Suprapubic skin (tissue), 4 donors: ENCODE results near the gene INHBB.

Experiments used
- EP300 ChIP-seq: sonication (generic); formaldehyde crosslinking; IDR thresholded peaks from one replicate; pipeline ENCODE4 v1.6.1; 2017; ENCODE audit warnings: antibody characterized with exemption
- POLR2A ChIP-seq, 2 donors: fragments of 450-650 bp; IDR thresholded peaks; one replicate each; pipeline ENCODE4 v1.6.1; 2017; ENCODE audit warnings: antibody characterized with exemption in 2 of 2, mild to moderate bottlenecking in 2 of 2, moderate library complexity in 2 of 2
- POLR2AphosphoS5 ChIP-seq, 3 donors: sonication (generic); formaldehyde crosslinking; IDR thresholded peaks; one replicate each; pipeline ENCODE4 v1.6.1; 2017; ENCODE audit warnings: antibody characterized with exemption in 3 of 3
- TF ChIP-seq, protein P1 (sequence below), 2 donors: fragments of 200-600 bp in 1 of 2; fragments of 450-650 bp in 1 of 2; sonication (generic) in 1 of 2; IDR thresholded peaks; one replicate each; pipeline ENCODE4 v1.5.1; 2016 to 2019; ENCODE audit warnings: antibody characterized with exemption in 2 of 2, mild to moderate bottlenecking in 1 of 2, moderate library complexity in 1 of 2

- no peak for TF ChIP-seq EP300
- no peak for TF ChIP-seq POLR2AphosphoS5 (IDR thresholded peaks at IDR 0.05)
- TF ChIP-seq, protein P1, sequence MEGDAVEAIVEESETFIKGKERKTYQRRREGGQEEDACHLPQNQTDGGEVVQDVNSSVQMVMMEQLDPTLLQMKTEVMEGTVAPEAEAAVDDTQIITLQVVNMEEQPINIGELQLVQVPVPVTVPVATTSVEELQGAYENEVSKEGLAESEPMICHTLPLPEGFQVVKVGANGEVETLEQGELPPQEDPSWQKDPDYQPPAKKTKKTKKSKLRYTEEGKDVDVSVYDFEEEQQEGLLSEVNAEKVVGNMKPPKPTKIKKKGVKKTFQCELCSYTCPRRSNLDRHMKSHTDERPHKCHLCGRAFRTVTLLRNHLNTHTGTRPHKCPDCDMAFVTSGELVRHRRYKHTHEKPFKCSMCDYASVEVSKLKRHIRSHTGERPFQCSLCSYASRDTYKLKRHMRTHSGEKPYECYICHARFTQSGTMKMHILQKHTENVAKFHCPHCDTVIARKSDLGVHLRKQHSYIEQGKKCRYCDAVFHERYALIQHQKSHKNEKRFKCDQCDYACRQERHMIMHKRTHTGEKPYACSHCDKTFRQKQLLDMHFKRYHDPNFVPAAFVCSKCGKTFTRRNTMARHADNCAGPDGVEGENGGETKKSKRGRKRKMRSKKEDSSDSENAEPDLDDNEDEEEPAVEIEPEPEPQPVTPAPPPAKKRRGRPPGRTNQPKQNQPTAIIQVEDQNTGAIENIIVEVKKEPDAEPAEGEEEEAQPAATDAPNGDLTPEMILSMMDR (IDR thresholded peaks at IDR 0.05) = no peak
- no peak for TF ChIP-seq POLR2A (IDR thresholded peaks at IDR 0.05)
Measured at GRCh38 chr2:120378605-120379004, 32.7 kb downstream of the INHBB start.
